Measurements from ENCODE around the gene TRIM67.

DNA sequence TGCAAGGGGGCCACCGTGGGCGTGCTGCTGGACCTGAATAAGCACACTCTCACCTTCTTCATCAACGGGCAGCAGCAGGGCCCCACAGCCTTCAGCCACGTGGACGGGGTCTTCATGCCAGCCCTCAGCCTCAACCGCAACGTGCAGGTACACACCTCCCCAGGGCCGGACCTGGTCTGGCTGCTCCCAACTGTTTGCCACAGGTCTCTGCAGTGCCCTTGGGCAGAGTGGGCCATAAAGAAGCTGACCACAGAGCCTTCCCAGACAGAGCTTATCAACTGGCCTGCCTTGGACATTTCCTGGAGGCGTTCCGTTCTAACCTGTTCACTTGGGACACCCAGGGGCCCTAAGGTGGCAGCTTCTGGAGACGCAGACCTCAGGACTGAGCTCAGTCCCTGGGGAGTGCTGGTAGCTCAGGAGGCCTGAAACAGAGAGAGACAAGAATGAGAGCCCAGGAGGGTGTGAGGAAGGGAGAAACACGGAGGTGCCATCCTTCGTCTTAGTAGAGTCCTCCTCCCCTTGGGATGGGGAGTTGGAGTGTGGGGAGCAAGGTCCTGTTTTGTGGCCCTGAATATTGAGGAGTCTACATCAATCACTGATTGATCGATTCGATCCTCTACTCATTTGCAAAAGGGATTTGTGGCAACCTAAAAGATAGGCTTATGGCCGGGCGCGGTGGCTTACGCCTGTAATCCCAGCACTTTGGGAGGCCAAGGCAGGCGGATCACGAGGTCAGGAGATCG, 52.1 kb downstream of the TRIM67 start:
- TF ChIP-seq POLR2A (IDR thresholded peaks at IDR 0.05; ENCODE audit: low read depth, low read length) (no peak), TAF1 (IDR thresholded peaks at IDR 0.05; ENCODE audit: borderline replicate concordance, low read depth, low read length) (no peak), POLR2AphosphoS5 (IDR thresholded peaks at IDR 0.05; ENCODE audit: low read depth, low read length) (no peak)
